HepG2 (cell line): ENCODE results near the gene SOX13. TPM values are rescaled to one million over a fixed set of nuclear protein-coding genes. Genes with fewer than 3 reads are reported as not detected.

Experiments
- ATRX ChIP-seq: sonication (generic); formaldehyde crosslinking; IDR thresholded peaks from 2 replicates; pipeline ENCODE4 v1.4.0; 2020; ENCODE audit warnings: missing genetic modification reagents, borderline replicate concordance
- MYNN ChIP-seq: sonication (generic); formaldehyde crosslinking; IDR thresholded peaks from 2 replicates; pipeline ENCODE4 v1.4.0; 2020; ENCODE audit warnings: mild to moderate bottlenecking, low read depth, missing genetic modification reagents
- PHF8 ChIP-seq: sonication (generic); formaldehyde crosslinking; IDR thresholded peaks from 2 replicates; pipeline ENCODE4 v1.5.0; 2020; ENCODE audit warnings: missing genetic modification reagents
- RARA ChIP-seq: IDR thresholded peaks from 2 replicates; pipeline ENCODE4 v1.6.1; 2016; ENCODE audit warnings: missing genetic modification reagents, missing compliant biosample characterization
- RBM22 ChIP-seq: fragments of 200-400 bp; formaldehyde crosslinking; optimal IDR thresholded peaks from 2 replicates; pipeline ENCODE3; 2017; ENCODE audit warnings: mild to moderate bottlenecking, low read length, moderate library complexity
- RBM39 ChIP-seq: fragments of 200-400 bp; formaldehyde crosslinking; IDR thresholded peaks from one replicate; pipeline ENCODE4 v1.6.1; 2018; ENCODE audit warnings: antibody characterized with exemption, mild to moderate bottlenecking, low read depth, low read length; ENCODE audit not compliant: poor library complexity, severe bottlenecking
- RXRA ChIP-seq: sonication (generic); formaldehyde crosslinking; IDR thresholded peaks from 2 replicates; pipeline ENCODE4 v1.5.1; 2020; ENCODE audit warnings: missing genetic modification reagents
- SOX13 ChIP-seq, 3 experiments: fragments of 450-650 bp in 1 of 3; sonication (generic) in 1 of 3; formaldehyde crosslinking in 1 of 3; IDR thresholded peaks in 2 of 3; conservative IDR thresholded peaks in 1 of 3; 2 replicates each; pipeline versions ENCODE4 v1.5.0 to v1.6.1; 2016 to 2020; ENCODE audit warnings: antibody characterized with exemption in 1 of 3, mild to moderate bottlenecking in 1 of 3, missing compliant biosample characterization in 1 of 3, missing genetic modification reagents in 1 of 3, moderate library complexity in 1 of 3
- SRSF9 ChIP-seq: fragments of 200-400 bp; formaldehyde crosslinking; IDR thresholded peaks from 2 replicates; pipeline ENCODE4 v1.6.1; 2018; ENCODE audit warnings: borderline replicate concordance, mild to moderate bottlenecking, low read depth, low read length; ENCODE audit not compliant: insufficient read depth, poor library complexity, severe bottlenecking
- ZNF12 ChIP-seq: sonication (generic); formaldehyde crosslinking; IDR thresholded peaks from 2 replicates; pipeline ENCODE4 v1.5.0; 2020; ENCODE audit warnings: missing genetic modification reagents
- ZNF44 ChIP-seq: sonication (generic); formaldehyde crosslinking; IDR thresholded peaks from 2 replicates; pipeline ENCODE4 v1.5.1; 2020; ENCODE audit warnings: mild to moderate bottlenecking, missing genetic modification reagents
- ZNF747 ChIP-seq: sonication (generic); formaldehyde crosslinking; IDR thresholded peaks from 2 replicates; pipeline ENCODE4 v1.8.1; 2023; ENCODE audit warnings: missing genetic modification reagents, mild to moderate bottlenecking, borderline replicate concordance
- polyA plus RNA-seq, 8 experiments: library from polyadenylated mRNA; depleted of rRNA in 3 of 8; stranded (reverse) in 7 of 8; unstranded in 1 of 8; fragments of >200 nt; fragmentation: Illumina TruSeq in 4 of 8; extraction: Trizol in 4 of 8; gene quantifications; 2 replicates each; pipeline versions ENCODE4 v1.2.1 to v1.2.3, GENCODE V29; 2011 to 2016; ENCODE audit warnings: low read depth in 4 of 8, missing spikeins in 1 of 8, mixed read lengths in 1 of 8; ENCODE audit not compliant: insufficient read depth in 1 of 8
- total RNA-seq, 5 experiments: library from RNA; depleted of rRNA; stranded (reverse); fragments of >200 nt; fragmentation: Illumina TruSeq; extraction: Trizol; gene quantifications; 2 replicates each; pipeline ENCODE4 v1.2.3, GENCODE V29; 2016; ENCODE audit warnings: low read depth in 1 of 5
- TF ChIP-seq, protein P1 (sequence below): sonication (generic); formaldehyde crosslinking; IDR thresholded peaks from 2 replicates; pipeline ENCODE4 v1.4.0; 2020; ENCODE audit warnings: missing genetic modification reagents
- TF ChIP-seq, protein P2 (sequence below): sonication (generic); formaldehyde crosslinking; IDR thresholded peaks from 2 replicates; pipeline ENCODE4 v1.4.0; 2020; ENCODE audit warnings: mild to moderate bottlenecking, missing genetic modification reagents
- TF ChIP-seq, protein P3 (sequence below): sonication (generic); formaldehyde crosslinking; conservative IDR thresholded peaks from 2 replicates; pipeline ENCODE4 v1.4.0; 2020; ENCODE audit warnings: mild to moderate bottlenecking, missing genetic modification reagents, moderate library complexity

SOX13 gene
- total and polyA plus RNA-seq, 2 of the 13 experiments (the other 11 are each of a cell fraction or from before 2014, with no cell fraction given): 13.3 to 15.8 TPM

DNA sequence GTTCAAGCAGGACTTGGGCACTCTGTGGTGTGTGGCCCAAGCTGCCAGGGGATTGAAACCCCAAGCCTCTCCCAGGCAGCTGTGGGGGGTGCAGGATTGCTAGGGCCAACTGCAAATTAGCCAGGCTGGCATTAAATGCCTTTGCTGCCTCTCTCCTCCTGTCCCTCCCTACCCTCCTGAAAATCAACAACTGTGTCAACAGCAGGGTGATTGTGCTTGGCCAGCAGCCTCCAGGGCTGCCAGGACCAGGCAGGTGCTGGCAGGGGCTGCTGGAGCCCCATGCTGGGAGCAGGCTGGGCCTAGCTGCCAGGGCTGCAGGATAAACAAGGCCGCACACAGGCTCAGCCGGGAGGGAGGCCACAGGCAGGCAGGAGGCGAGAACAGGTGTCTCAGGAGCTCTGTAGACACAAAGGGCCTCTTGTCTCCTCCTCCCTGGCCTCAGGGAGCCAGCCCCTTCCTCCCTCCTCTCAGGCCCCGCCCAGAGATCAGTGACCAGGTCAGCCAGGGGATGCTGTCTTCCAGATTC, 11.4 kb downstream of the SOX13 start (continued):
- no peak for TF ChIP-seq MYNN (CRISPR knock-in tag)
- no peak for TF ChIP-seq ZNF747 (CRISPR knock-in tag)
- TF ChIP-seq SOX13 (IDR thresholded peaks at IDR 0.05): no peak
- TF ChIP-seq SOX13 (CRISPR knock-in tag; conservative IDR thresholded peaks at IDR 0.05 in 1 of 2, IDR thresholded peaks at IDR 0.05 in 1 of 2): peak in 1 of 2 experiments; percentile 72; a peak in 2 of 4 replicates
- TF ChIP-seq ZNF12 (CRISPR knock-in tag): no peak
- peak; percentile 55 for TF ChIP-seq RBM39
- 0 out of 2 replicates have a peak, but pooled peaks have one; percentile 23 for TF ChIP-seq RARA (CRISPR knock-in tag)
- TF ChIP-seq, protein P1, sequence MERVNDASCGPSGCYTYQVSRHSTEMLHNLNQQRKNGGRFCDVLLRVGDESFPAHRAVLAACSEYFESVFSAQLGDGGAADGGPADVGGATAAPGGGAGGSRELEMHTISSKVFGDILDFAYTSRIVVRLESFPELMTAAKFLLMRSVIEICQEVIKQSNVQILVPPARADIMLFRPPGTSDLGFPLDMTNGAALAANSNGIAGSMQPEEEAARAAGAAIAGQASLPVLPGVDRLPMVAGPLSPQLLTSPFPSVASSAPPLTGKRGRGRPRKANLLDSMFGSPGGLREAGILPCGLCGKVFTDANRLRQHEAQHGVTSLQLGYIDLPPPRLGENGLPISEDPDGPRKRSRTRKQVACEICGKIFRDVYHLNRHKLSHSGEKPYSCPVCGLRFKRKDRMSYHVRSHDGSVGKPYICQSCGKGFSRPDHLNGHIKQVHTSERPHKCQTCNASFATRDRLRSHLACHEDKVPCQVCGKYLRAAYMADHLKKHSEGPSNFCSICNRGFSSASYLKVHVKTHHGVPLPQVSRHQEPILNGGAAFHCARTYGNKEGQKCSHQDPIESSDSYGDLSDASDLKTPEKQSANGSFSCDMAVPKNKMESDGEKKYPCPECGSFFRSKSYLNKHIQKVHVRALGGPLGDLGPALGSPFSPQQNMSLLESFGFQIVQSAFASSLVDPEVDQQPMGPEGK: peak; percentile 57; the same call in 1 of the 2 replicates
- TF ChIP-seq PHF8 (CRISPR knock-in tag): 0 out of 2 replicates have a peak, but pooled peaks have one; percentile 41
- no peak for TF ChIP-seq RBM22
- TF ChIP-seq, protein P2, sequence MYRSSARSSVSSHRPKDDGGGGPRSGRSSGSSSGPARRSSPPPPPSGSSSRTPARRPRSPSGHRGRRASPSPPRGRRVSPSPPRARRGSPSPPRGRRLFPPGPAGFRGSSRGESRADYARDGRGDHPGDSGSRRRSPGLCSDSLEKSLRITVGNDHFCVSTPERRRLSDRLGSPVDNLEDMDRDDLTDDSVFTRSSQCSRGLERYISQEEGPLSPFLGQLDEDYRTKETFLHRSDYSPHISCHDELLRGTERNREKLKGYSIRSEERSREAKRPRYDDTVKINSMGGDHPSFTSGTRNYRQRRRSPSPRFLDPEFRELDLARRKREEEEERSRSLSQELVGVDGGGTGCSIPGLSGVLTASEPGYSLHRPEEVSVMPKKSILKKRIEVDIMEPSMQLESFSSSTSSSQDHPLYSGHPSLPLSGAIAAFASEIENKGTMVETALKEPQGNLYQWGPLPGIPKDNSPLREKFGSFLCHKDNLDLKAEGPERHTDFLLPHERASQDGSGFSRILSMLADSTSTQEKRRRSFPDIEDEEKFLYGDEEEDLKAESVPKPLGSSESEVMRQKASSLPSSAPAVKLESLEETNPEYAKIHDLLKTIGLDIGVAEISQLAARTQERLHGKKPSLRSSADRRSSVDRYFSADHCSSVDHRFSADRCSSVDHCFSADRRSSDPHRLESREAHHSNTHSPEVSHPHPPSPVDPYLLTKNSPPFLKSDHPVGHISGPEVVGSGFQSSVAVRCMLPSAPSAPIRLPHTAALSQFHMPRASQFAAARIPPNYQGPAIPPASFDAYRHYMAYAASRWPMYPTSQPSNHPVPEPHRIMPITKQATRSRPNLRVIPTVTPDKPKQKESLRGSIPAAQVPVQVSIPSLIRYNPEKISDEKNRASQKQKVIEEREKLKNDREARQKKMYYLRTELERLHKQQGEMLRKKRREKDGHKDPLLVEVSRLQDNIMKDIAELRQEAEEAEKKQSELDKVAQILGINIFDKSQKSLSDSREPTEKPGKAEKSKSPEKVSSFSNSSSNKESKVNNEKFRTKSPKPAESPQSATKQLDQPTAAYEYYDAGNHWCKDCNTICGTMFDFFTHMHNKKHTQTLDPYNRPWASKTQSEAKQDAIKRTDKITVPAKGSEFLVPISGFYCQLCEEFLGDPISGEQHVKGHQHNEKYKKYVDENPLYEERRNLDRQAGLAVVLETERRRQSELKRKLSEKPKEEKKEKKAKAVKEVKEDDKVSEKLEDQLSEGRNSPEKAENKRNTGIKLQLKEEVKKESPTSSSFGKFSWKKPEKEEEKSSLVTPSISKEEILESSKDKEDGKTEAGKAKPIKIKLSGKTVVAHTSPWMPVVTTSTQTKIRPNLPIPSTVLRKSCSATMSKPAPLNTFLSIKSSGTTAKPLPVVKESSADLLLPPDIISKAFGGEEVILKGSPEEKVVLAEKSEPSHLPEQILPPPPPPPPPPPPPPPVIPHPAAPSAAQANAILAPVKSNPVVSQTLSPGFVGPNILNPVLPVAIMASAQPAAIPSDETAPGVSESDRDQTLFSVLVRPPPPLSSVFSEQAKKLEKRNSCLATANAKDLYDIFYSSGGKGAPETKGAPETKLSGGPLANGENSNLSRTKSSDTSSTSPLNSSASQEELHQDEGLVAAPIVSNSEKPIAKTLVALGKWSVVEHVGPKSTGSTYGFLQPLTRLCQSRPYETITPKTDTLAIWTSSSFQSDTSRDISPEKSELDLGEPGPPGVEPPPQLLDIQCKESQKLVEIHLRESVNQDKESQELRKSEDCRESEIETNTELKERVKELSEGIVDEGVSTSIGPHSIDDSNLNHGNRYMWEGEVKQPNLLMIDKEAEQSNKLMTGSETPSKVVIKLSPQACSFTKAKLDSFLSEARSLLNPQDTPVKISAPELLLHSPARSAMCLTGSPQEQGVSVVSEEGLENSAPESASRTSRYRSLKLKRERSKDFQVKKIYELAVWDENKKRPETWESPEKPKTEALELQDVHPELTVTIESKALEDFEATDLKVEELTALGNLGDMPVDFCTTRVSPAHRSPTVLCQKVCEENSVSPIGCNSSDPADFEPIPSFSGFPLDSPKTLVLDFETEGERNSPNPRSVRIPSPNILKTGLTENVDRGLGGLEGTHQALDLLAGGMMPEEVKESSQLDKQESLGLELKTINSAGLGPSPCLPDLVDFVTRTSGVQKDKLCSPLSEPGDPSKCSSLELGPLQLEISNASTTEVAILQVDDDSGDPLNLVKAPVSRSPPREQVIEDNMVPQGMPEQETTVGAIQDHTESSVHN (CRISPR knock-in tag): no peak
- TF ChIP-seq ATRX (CRISPR knock-in tag): no peak
- no peak for TF ChIP-seq ZNF44 (CRISPR knock-in tag)
- no peak for TF ChIP-seq SRSF9
- TF ChIP-seq RXRA (CRISPR knock-in tag): 0 out of 2 replicates have a peak, but pooled peaks have one; percentile 28
- TF ChIP-seq, protein P3, sequence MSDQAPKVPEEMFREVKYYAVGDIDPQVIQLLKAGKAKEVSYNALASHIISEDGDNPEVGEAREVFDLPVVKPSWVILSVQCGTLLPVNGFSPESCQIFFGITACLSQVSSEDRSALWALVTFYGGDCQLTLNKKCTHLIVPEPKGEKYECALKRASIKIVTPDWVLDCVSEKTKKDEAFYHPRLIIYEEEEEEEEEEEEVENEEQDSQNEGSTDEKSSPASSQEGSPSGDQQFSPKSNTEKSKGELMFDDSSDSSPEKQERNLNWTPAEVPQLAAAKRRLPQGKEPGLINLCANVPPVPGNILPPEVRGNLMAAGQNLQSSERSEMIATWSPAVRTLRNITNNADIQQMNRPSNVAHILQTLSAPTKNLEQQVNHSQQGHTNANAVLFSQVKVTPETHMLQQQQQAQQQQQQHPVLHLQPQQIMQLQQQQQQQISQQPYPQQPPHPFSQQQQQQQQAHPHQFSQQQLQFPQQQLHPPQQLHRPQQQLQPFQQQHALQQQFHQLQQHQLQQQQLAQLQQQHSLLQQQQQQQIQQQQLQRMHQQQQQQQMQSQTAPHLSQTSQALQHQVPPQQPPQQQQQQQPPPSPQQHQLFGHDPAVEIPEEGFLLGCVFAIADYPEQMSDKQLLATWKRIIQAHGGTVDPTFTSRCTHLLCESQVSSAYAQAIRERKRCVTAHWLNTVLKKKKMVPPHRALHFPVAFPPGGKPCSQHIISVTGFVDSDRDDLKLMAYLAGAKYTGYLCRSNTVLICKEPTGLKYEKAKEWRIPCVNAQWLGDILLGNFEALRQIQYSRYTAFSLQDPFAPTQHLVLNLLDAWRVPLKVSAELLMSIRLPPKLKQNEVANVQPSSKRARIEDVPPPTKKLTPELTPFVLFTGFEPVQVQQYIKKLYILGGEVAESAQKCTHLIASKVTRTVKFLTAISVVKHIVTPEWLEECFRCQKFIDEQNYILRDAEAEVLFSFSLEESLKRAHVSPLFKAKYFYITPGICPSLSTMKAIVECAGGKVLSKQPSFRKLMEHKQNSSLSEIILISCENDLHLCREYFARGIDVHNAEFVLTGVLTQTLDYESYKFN (CRISPR knock-in tag): no peak
